G401 (cell line): ENCODE measurements around the gene CBX2. TPM values are rescaled to one million over a fixed set of nuclear protein-coding genes. Genes with fewer than 3 reads are reported as not detected.
A peak's percentile ranks its signal among the peaks of the same experiment; 100 is the strongest.

Source experiments
- DNase-seq: peaks from one replicate; pipeline ENCODE4 v3.0.0-alpha.2; 2015; ENCODE audit warnings: low spot score
- in situ Hi-C: cut with HindIII; loops from 2 replicates; pipeline ENCODE4 v1.10.0; 2016; ENCODE audit warnings: low sequenced_read_pairs, mixed read lengths
- total RNA-seq: library from RNA; depleted of rRNA; stranded (reverse); fragments of >200 nt; shearing (Covaris generic); gene quantifications from 2 replicates; pipeline ENCODE4 v1.2.3, GENCODE V29; 2014

CBX2 gene
- total RNA-seq, 1 experiment from 2014 or later: 48.4 TPM

DNA sequence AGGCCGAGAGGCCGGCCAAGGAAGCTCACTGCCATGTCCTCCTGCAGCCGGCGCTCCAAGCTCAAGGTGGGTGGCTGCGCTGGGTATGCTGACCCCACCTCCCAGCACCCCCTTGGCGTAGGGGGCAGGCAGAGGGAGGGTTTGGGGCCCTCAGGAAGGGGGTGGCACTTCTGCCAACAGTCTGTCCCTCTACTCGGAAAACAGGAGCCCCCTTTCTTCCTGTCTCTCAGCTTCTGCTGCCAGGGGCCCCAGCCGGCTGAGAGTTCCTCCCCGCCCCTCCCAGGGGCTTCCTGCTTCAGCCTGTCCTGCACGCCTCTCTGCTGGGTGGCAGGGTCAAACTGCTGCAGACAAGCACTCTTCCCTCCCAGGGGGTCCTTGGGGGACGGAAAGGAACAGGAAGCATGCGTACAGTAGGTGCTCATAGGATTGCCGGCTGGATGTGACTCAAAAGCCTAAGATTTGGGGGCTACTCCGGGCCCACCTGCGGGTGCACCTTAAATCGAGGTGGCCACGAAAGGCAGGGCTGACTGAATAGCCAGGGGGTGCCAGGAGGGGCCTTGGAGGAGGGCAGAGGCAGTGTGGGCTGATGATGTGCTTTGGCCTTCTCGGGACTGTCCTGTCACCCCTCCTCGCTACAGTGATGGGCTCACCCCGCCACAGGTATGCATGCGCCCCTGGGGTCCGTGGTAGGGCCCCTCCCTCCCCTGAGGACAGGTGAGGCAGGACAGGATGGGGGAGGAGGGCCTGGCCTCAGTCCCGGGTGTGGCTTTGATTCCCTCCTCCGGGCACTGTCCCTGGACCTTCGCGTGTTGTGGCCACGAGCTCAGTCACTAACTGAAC, 4.0 kb downstream of the CBX2 start:
- in situ Hi-C loops: no loop called here
- DNase-seq: no peak

- no peak for DNase-seq
- in situ Hi-C loops: no loop called here
Measured at GRCh38 chr17:79783891-79784290, 5.9 kb downstream of the CBX2 start.

DNA sequence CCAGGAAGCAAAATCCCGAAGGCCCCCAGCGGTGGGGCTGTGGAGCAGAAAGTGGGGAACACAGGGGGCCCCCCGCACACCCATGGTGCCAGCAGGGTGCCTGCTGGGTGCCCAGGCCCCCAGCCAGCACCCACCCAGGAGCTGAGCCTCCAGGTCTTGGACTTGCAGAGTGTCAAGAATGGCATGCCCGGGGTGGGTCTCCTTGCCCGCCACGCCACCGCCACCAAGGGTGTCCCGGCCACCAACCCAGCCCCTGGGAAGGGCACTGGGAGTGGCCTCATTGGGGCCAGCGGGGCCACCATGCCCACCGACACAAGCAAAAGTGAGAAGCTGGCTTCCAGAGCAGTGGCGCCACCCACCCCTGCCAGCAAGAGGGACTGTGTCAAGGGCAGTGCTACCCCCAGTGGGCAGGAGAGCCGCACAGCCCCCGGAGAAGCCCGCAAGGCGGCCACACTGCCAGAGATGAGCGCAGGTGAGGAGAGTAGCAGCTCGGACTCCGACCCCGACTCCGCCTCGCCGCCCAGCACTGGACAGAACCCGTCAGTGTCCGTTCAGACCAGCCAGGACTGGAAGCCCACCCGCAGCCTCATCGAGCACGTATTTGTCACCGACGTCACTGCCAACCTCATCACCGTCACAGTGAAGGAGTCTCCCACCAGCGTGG, 6.5 kb downstream of the CBX2 start:
- in situ Hi-C loops: no loop called here
- DNase-seq: no peak

DNA sequence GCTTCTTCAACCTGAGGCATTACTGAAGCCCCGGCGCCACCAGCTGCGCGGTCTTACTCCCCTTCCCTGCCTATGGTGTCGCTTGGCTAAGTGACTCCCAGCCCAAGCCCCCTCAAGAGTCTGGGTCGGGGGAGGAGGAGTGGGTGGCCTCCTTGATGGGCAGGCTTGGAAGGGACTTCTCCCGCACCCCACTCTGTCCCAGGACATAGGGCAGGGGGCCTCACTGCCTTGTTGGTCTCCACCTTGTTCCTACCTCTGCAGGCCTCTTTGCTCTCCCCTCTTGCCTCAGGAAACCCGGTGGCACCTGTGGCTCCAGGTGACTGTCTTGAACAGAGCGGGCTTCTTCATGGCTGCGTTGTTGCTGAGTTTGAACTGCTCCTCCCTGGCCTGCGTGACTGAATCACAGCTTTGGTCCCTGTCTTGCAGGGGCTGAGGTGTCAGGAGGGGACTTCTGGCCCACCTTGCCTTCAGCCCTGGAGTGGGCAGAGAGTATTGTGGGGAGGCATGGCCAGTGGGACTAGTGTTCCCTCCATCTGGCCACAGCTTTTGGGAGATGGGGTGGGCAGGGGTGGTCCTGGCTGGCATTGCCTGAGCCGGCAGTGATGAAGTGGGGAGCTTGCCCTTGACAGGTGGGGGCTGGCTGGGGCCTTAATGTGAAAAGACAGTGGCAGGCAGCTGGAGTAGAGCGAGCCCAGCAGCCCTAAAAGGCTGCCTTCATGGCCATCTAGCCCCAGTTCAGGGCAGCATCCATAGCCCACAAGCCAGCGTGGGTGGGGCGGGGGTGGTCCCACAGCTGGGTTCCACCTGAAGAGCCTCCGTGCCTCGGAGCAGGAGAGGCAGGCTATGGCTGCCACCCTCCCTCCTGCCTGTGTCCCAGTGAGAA, 7.3 kb downstream of the CBX2 start:
- no peak for DNase-seq
- in situ Hi-C loops: no loop called here

DNA sequence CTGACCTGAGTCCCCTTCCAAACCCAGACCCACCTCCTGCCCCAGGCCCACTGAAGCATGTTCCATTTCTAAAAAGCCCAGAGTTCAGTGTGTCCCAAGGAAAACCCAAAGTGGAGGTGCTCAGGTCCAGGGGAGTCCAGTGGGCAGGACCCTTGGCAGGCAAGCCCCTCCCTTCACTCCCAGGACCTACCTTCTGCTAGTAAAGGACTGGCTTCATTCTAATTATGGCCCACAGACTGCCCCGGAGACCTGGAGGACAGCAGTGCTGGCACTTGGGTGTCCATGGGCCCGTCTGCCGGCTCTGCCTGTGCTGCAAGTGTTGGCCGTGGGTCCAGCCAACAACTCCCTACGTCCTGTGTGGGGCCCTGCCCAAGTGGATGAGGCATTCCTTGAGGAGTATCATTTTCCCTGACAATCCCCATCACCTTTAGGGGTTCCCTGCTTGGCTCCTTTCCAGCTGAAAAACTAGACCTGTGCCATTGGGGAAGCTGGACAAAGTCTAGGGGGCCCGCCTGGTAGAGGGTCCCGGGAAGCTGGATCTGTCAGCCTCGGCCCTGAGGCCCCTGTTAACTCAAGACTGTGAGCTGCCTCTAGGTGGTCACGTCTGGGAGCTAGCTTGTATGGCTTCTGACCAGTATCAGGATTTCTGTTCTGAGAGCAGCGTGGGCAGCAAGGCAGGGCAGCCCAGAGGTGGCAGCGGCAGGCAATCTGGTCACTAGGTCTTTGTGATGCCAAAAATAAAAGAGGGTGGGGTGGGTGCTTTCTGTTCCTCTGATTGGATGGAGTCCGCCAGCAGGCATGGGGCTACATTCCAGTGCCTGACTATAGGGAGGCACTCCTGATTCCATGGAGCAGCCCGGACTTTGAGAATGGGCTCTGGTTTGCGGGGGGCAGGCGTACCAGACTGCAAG, 8.2 kb downstream of the CBX2 start:
- no peak for DNase-seq
- in situ Hi-C loops: no loop called here

GRCh38 chr17:79786930-79787643, 9.1 kb downstream of the CBX2 start:
- in situ Hi-C loops: no loop called here
- DNase-seq: no peak

DNA sequence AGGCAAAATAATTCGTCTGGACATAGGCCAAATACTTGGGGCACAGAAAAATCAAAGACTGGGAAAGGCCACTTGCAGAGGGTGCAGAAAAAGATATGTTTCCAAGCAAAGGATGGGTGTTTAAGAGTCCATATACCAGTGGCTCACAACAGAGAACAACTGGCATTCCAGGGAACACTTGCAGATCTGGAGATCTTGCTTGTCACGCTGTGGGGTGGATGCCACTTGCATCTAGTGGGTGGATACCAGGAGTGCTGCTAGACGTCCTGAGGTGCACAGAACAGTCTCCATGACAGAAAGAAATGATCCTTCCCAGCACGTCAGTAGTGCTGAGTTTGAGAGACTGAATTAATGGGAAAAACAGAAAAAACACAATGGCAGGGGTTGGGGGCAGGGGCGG, 10.5 kb downstream of the CBX2 start:
- in situ Hi-C loops: no loop called here
- DNase-seq: no peak

- in situ Hi-C loops: no loop called here
- no peak for DNase-seq
Measured at GRCh38 chr17:79788989-79789942, 11.3 kb downstream of the CBX2 start.

- DNase-seq: no peak
- in situ Hi-C loops: loop anchor here (10.0 kb wide), 1 partner anchor 45 kb away; no protein-coding TSS in a partner anchor
Measured at GRCh38 chr17:79789943-79790804, 12.2 kb downstream of the CBX2 start.

- in situ Hi-C loops: loop anchor here (10.0 kb wide), 1 partner anchor 46 kb away; no protein-coding TSS in a partner anchor
- DNase-seq: no peak
Measured at GRCh38 chr17:79790805-79791734, 13.1 kb downstream of the CBX2 start.

DNA sequence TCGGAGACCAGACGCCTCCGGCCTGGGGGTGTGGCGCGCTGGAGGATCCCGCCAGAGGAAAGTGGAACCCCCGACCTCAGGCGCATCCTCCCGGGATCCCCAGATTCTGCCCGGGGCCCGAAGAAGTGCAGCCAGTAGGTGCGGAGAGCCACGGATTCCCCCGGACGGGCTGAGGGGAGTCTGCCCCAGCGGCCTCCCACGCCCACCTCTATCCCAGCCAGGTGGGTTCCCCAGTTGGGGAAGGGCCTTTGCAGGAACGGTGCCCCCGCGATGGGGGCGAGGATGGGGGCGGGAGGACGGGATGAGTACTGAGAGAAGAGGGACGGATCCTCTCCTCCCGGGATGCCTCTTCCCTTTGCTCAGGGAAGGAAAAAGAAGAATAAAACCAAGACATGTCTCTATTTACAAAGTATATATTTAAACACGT, 13.8 kb downstream of the CBX2 start:
- in situ Hi-C loops: loop anchor here (10.0 kb wide), 1 partner anchor 47 kb away; no protein-coding TSS in a partner anchor
- no peak for DNase-seq

GRCh38 chr17:79792341-79792871, 14.5 kb downstream of the CBX2 start:
- in situ Hi-C loops: loop anchor here (10.0 kb wide), 1 partner anchor 48 kb away; no protein-coding TSS in a partner anchor
- DNase-seq: no peak

DNA sequence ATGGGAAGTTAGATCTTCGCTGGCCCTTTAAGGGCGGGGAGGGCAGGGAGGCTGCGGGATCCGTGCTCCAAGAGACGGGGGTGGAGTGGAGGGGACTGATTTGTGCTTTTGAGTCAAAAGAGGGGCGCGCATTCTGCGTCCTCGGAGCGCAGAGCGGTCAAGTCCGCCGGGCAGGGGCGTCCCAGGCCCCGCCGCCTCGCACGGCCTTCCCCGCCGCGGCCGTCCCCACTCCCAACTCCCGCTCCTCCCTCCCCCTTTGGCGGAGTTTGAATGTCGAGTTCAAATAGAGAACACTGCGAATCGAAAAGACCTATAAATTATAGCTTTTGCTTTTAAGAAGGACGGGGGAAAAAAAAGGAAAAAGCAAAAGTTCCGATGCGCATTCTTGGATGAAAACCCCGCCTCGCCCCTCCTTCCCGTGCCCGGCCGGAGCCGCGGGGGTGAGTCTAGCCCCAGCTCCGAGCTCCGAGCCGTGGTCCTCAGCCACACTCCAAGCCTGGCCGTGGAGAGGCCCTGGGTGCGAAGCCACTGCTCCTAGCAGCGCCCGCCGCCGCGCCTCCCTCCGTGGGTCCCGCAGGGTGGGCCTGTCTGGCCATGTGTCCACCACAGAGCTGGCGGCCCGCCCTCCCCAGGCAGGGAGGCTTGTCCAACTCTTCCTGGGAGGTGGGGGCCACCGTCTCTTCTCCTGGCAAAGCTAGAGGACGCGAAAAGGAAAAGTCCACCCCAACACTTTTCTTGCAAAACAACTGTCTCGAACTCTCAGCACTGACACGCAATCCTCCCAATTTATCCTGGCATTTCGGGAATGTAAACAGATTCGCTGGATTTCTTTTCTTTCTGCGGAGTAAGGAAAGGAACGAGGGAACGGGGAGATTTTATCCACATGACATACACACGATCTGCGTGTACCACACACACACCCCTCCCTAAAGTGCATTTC, 15.3 kb downstream of the CBX2 start:
- no peak for DNase-seq
- in situ Hi-C loops: loop anchor here (10.0 kb wide), 1 partner anchor 48 kb away; no protein-coding TSS in a partner anchor

DNA sequence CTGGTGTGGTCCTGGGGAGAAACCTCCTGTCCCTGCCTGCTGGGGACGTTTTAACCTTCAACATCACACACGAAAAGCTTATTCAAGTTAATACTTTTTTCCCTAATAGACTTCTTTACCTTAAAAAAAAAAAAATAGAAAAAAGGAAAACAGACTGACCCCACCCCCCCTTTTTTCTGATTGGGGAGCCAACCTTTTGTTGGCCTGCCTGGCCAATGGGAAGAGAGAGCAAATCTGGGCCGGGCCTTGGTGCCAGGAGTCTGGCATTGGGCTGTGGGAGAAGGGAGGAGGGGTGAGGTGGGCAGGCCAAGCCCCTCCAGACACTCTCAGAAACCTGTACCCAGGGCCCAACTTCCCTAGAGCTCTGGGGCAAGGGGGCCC, 16.0 kb downstream of the CBX2 start:
- in situ Hi-C loops: loop anchor here (10.0 kb wide), 1 partner anchor 49 kb away; no protein-coding TSS in a partner anchor
- DNase-seq: peak; percentile 55
